ENCODE data around the gene SND1.
"Not testable (repeated sequence)": the region's sequence is repeated elsewhere in the genome, so short reads cannot be mapped to it uniquely, and the experiment has no call there.

DNA sequence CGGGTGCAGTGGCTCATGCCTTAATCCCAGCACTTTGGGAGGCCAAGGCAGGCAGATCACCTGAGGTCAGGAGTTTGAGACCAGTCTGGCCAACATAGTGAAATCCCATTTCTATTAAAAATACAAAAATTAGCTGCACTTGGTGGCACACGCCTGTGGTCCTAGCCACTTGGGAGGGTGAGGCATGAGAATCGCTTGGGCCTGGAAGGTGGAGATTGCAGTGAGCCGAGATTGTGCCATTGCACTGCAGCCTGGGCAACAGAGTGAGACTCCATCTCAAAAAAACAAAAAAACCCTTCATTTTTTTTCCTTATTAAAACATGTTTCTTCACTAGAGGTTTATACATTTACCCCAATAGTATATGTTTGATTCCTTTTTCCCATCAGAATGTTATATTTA, 22.9 kb downstream of the SND1 start:
- not testable (repeated sequence) for TF ChIP-seq CTCF, POLR2A, POLR2AphosphoS5 (IDR thresholded peaks at IDR 0.05)

Measured in transverse colon (tissue), 4 donors.